MM.1S (cell line): ENCODE data around the gene DNAJB4.
"Not testable (repeated sequence)": the region's sequence is repeated elsewhere in the genome, so short reads cannot be mapped to it uniquely, and the experiment has no call there.

ENCODE experiments used
- CTCF ChIP-seq: fragments of 300-600 bp; sonication (generic); IDR thresholded peaks from 2 replicates; pipeline ENCODE4 v1.5.1; 2016; ENCODE audit warnings: antibody characterized with exemption, low read length, mixed read lengths
- EZH2 ChIP-seq: fragments of 300-600 bp; sonication (generic); optimal IDR thresholded peaks from 2 replicates; pipeline ENCODE3; 2017; ENCODE audit warnings: low read depth, mild to moderate bottlenecking, antibody characterized with exemption, low read length, mixed read lengths
- EZH2phosphoT487 ChIP-seq: fragments of 300-600 bp; sonication (generic); IDR thresholded peaks from 2 replicates; pipeline ENCODE4 v1.6.1; 2018; ENCODE audit warnings: antibody characterized with exemption, low read length

GRCh38 chr1:77983352-77983996 is 21.3 kb upstream of the DNAJB4 start:
- TF ChIP-seq CTCF, EZH2, EZH2phosphoT487: not testable (repeated sequence)
